Smooth muscle cell (in vitro differentiated cells): ENCODE measurements around the gene HLF. TPM values are rescaled to one million over a fixed set of nuclear protein-coding genes. Genes with fewer than 3 reads are reported as not detected.
A peak's percentile ranks its signal among the peaks of the same experiment; 100 is the strongest.

Experiments
- DNase-seq: peaks from one replicate; lab custom pipeline; 2025; ENCODE audit not compliant: unreplicated experiment; lab: John Stamatoyannopoulos, UW
- H2AFZ ChIP-seq: fragments of 200-600 bp; sonication (generic); 2 replicates; pipeline ENCODE4 v1.6.0; 2016; ENCODE audit warnings: antibody characterized with exemption, low read depth, mild to moderate bottlenecking
- H3F3A ChIP-seq: fragments of 200-600 bp; sonication (generic); 2 replicates; pipeline ENCODE4 v1.6.0; 2017; ENCODE audit warnings: antibody characterized with exemption, low read depth
- H3K27ac ChIP-seq: fragments of 200-600 bp; sonication (generic); 2 replicates; pipeline ENCODE4 v1.5.1; 2016; ENCODE audit warnings: low read depth, mild to moderate bottlenecking
- H3K27me3 ChIP-seq: fragments of 200-600 bp; sonication (generic); 2 replicates; pipeline ENCODE4 v1.6.1; 2016; ENCODE audit warnings: low read depth, mild to moderate bottlenecking
- H3K36me3 ChIP-seq: fragments of 200-600 bp; sonication (generic); 2 replicates; pipeline ENCODE4 v1.5.1; 2016; ENCODE audit warnings: low read depth
- H3K4me1 ChIP-seq: fragments of 200-600 bp; sonication (generic); 2 replicates; pipeline ENCODE4 v1.5.1; 2016; ENCODE audit warnings: low read depth
- H3K4me2 ChIP-seq: fragments of 200-600 bp; sonication (generic); 2 replicates; pipeline ENCODE4 v1.6.0; 2016; ENCODE audit warnings: mild to moderate bottlenecking
- H3K4me3 ChIP-seq: fragments of 200-600 bp; sonication (generic); 2 replicates; pipeline ENCODE4 v1.5.1; 2016; ENCODE audit warnings: mild to moderate bottlenecking
- H3K79me2 ChIP-seq: fragments of 200-600 bp; sonication (generic); 2 replicates; pipeline ENCODE4 v1.6.0; 2016; ENCODE audit warnings: low read depth, mild to moderate bottlenecking
- H3K9ac ChIP-seq: fragments of 200-600 bp; sonication (generic); 2 replicates; pipeline ENCODE4 v1.6.0; 2016; ENCODE audit warnings: low read depth
- H3K9me3 ChIP-seq: fragments of 200-600 bp; sonication (generic); replicated peaks from 2 replicates; pipeline ENCODE4 v1.5.1; 2016; ENCODE audit warnings: low read depth
- H4K20me1 ChIP-seq: fragments of 200-600 bp; sonication (generic); 2 replicates; pipeline ENCODE4 v1.6.0; 2016; ENCODE audit warnings: low read depth
- CTCF ChIP-seq: fragments of 200-600 bp; sonication (generic); IDR thresholded peaks from 2 replicates; pipeline ENCODE4 v1.5.1; 2017; ENCODE audit warnings: borderline replicate concordance, mild to moderate bottlenecking, antibody characterized with exemption; ENCODE audit not compliant: insufficient read depth, poor library complexity, severe bottlenecking
- WGBS: methylation state at CpG from one replicate; pipeline ENCODE4 v1.1.7; 2016; ENCODE audit warnings: low lambda C conversion rate; 5-methylcytosine and 5-hydroxymethylcytosine counted together
- polyA plus RNA-seq: library from polyadenylated mRNA; unstranded; fragments of >200 nt; fragmentation: Nextera tagmentation; extraction: Ambion mirVana; gene quantifications from 2 replicates; pipeline ENCODE4 v1.2.1, GENCODE V29; 2016
- total RNA-seq: library from RNA; depleted of rRNA; stranded (reverse); fragments of >200 nt; gene quantifications from 2 replicates; pipeline ENCODE4 v1.2.3, GENCODE V29; 2014

Gene HLF
- total and polyA plus RNA-seq, 2 experiments from 2014 or later = 0.19 TPM; not detected in 1

- H3K27me3 ChIP-seq = peaks cover 48% of the 10 kb centered on the region
- no peaks in the 10 kb centered on the region for H3K9me3 ChIP-seq
- no peak overlapping the region for H3K4me3 ChIP-seq
- H3K4me1 ChIP-seq = no peaks in the 10 kb centered on the region
- H3K4me2 ChIP-seq = no peak overlapping the region
- no peaks in the 10 kb centered on the region for H4K20me1 ChIP-seq
- DNase-seq = no peak
- no peak overlapping the region for H3K27ac ChIP-seq
- no peak for TF ChIP-seq CTCF
- no peak overlapping the region for H3K9ac ChIP-seq
- no peaks in the 10 kb centered on the region for H3K36me3 ChIP-seq
- 92% methylated on average over 3 of the region's 3 CpGs for WGBS
- H2AFZ ChIP-seq = no peak overlapping the region
- H3K79me2 ChIP-seq = no peaks in the 10 kb centered on the region
- H3F3A ChIP-seq = no peaks in the 10 kb centered on the region
Measured at GRCh38 chr17:55258578-55259135, 6.1 kb upstream of the HLF start.

GRCh38 chr17:55259684-55260111, 5.1 kb upstream of the HLF start:
- TF ChIP-seq CTCF = no peak
- no peak for DNase-seq
- no peaks in the 10 kb centered on the region for H3K9me3 ChIP-seq
- H3K4me2 ChIP-seq = no peak overlapping the region
- H3K4me3 ChIP-seq = no peak overlapping the region
- H4K20me1 ChIP-seq = no peaks in the 10 kb centered on the region
- no peaks in the 10 kb centered on the region for H3F3A ChIP-seq
- no peaks in the 10 kb centered on the region for H3K36me3 ChIP-seq
- H3K4me1 ChIP-seq = peaks cover 4% of the 10 kb centered on the region
- H3K27ac ChIP-seq = no peak overlapping the region
- 67% methylated on average over 4 of the region's 4 CpGs for whole genome bisulfite sequencing
- peaks cover 58% of the 10 kb centered on the region for H3K27me3 ChIP-seq
- no peak overlapping the region for H3K9ac ChIP-seq
- H2AFZ ChIP-seq = no peak overlapping the region
- no peaks in the 10 kb centered on the region for H3K79me2 ChIP-seq

- Histone ChIP-seq H3K36me3 (no peaks in the 10 kb centered on the region), H3K9ac (no peak overlapping the region), H3K9me3 (no peaks in the 10 kb centered on the region), H4K20me1 (no peaks in the 10 kb centered on the region), H3K27me3 (peaks cover 74% of the 10 kb centered on the region), H3K4me2 (no peak overlapping the region), H3K79me2 (no peaks in the 10 kb centered on the region), H3K4me1 (peaks cover 13% of the 10 kb centered on the region), H3K27ac (no peak overlapping the region), H2AFZ (no peak overlapping the region), H3F3A (no peaks in the 10 kb centered on the region), H3K4me3 (no peak overlapping the region)
- WGBS = 81% methylated on average over 2 of the region's 2 CpGs
- DNase-seq = no peak
- no peak for TF ChIP-seq CTCF
Measured at GRCh38 chr17:55261311-55261710, 3.4 kb upstream of the HLF start.

- no peak overlapping the region for H3K27ac ChIP-seq
- no peaks in the 10 kb centered on the region for H3K9me3 ChIP-seq
- peaks cover 13% of the 10 kb centered on the region for H3K4me1 ChIP-seq
- peak overlapping the region; percentile 53 for H3K4me3 ChIP-seq
- no peaks in the 10 kb centered on the region for H3K36me3 ChIP-seq
- peaks cover 98% of the 10 kb centered on the region for H3K27me3 ChIP-seq
- no peaks in the 10 kb centered on the region for H3F3A ChIP-seq
- no peaks in the 10 kb centered on the region for H3K79me2 ChIP-seq
- no peak overlapping the region for H3K9ac ChIP-seq
- 17% methylated on average over 30 of the region's 31 CpGs for WGBS
- peak overlapping the region; percentile 90 for H3K4me2 ChIP-seq
- TF ChIP-seq CTCF = no peak
- H4K20me1 ChIP-seq = no peaks in the 10 kb centered on the region
- no peak for DNase-seq
- no peak overlapping the region for H2AFZ ChIP-seq
Measured at GRCh38 chr17:55263569-55264277, 1.0 kb upstream of the HLF start.
